ENCODE results near the gene FBRS.

- TF ChIP-seq CTCF (IDR thresholded peaks at IDR 0.05 in 2 of 3, conservative IDR thresholded peaks at IDR 0.05 in 1 of 3; ENCODE audit: control insufficient read depth in 2 of 3, extremely low read depth in 1 of 3, insufficient read depth in 1 of 3, low read depth in 3 of 3, low read length in 3 of 3) = no peak
- no peak for TF ChIP-seq NFIC (IDR thresholded peaks at IDR 0.05; ENCODE audit: low read depth, low read length)
- no peak for TF ChIP-seq TCF12 (IDR thresholded peaks at IDR 0.05; ENCODE audit: low read depth, low read length)
- TF ChIP-seq NRF1 (conservative IDR thresholded peaks at IDR 0.05; ENCODE audit: low read depth, low read length) = no peak
- no peak for TF ChIP-seq YY1 (IDR thresholded peaks at IDR 0.05; ENCODE audit: low read depth, low read length)
- TF ChIP-seq BCL11A (IDR thresholded peaks at IDR 0.05; ENCODE audit: low read depth, low read length) = no peak
- TF ChIP-seq ZNF24 (IDR thresholded peaks at IDR 0.05) = no peak
- TF ChIP-seq EZH2 (IDR thresholded peaks at IDR 0.05; ENCODE audit: borderline replicate concordance, control insufficient read depth, low read depth, low read length) = no peak
- TF ChIP-seq CREB1 (IDR thresholded peaks at IDR 0.05; ENCODE audit: low read depth) = no peak
- no peak for TF ChIP-seq SP1 (IDR thresholded peaks at IDR 0.05; ENCODE audit: low read depth, low read length)
- TF ChIP-seq SUPT20H (IDR thresholded peaks at IDR 0.05; ENCODE audit: borderline replicate concordance, control insufficient read depth, low read depth, low read length) = no peak
These were observed 32.0 kb upstream of the FBRS start for GRCh38 chr16:30626236-30626635.
